CD4-positive, alpha-beta memory T cell (primary cell): ENCODE data around the gene SIDT2. TPM values are rescaled to one million over a fixed set of nuclear protein-coding genes. Genes with fewer than 3 reads are reported as not detected.

Experiments
- CTCF ChIA-PET: fragments of 350-600 bp; sonication (Branson Sonifier 250); formaldehyde crosslinking; loops from one replicate; lab custom pipeline; 2021; ENCODE audit warnings: inconsistent platforms; ENCODE audit not compliant: partially characterized antibody; lab: Charles Lee
- POLR2A ChIA-PET: fragments of 350-600 bp; sonication (Branson Sonifier 250); formaldehyde crosslinking; loops from one replicate; lab custom pipeline; 2021; ENCODE audit not compliant: partially characterized antibody; lab: Charles Lee
- DNase-seq, 5 donors: peaks; one replicate each; pipeline versions ENCODE4 v3.0.0 to v3.0.0-alpha.2; 2020 to 2022; ENCODE audit warnings: mixed read lengths in 1 of 5
- H3K27ac ChIP-seq: one replicate; pipeline ENCODE4 v1.7.0; 2013; ENCODE audit warnings: low read depth, low read length
- H3K27me3 ChIP-seq: 2 replicates; pipeline ENCODE4 v1.7.0; 2013; ENCODE audit warnings: mild to moderate bottlenecking, low read length, moderate library complexity; ENCODE audit not compliant: insufficient read depth
- H3K36me3 ChIP-seq: 2 replicates; pipeline ENCODE4 v1.7.0; 2013; ENCODE audit warnings: mild to moderate bottlenecking, low read length, moderate library complexity; ENCODE audit not compliant: insufficient read depth
- H3K4me1 ChIP-seq: 2 replicates; pipeline ENCODE4 v1.7.0; 2013; ENCODE audit warnings: mild to moderate bottlenecking, low read length, moderate library complexity; ENCODE audit not compliant: insufficient read depth
- H3K4me3 ChIP-seq, 2 donors: one replicate each; pipeline ENCODE4 v1.7.0; 2013; ENCODE audit warnings: low read length in 2 of 2, mild to moderate bottlenecking in 1 of 2
- H3K9me3 ChIP-seq, 2 donors: one replicate each; pipeline ENCODE4 v1.7.0; 2013; ENCODE audit warnings: low read length in 2 of 2, control low read depth in 1 of 2; ENCODE audit not compliant: control insufficient read depth in 1 of 2
- H3K27ac Mint-ChIP-seq, 7 donors: one replicate each; pipeline ENCODE4 v1.8.0; 2020 to 2021; ENCODE audit warnings: mixed read lengths in 7 of 7, mild to moderate bottlenecking in 6 of 7, inconsistent platforms in 3 of 7, moderate library complexity in 3 of 7
- H3K27me3 Mint-ChIP-seq, 2 donors: one replicate each; pipeline ENCODE4 v1.8.0; 2020 to 2021; ENCODE audit warnings: mixed read lengths in 2 of 2
- H3K36me3 Mint-ChIP-seq, 2 donors: one replicate each; pipeline ENCODE4 v1.8.0; 2020 to 2021; ENCODE audit warnings: mixed read lengths in 2 of 2, inconsistent platforms in 1 of 2, mild to moderate bottlenecking in 1 of 2
- H3K4me1 Mint-ChIP-seq, 4 donors: one replicate each; pipeline ENCODE4 v1.8.0; 2020 to 2021; ENCODE audit warnings: mixed read lengths in 4 of 4, mild to moderate bottlenecking in 1 of 4
- H3K4me3 Mint-ChIP-seq, 8 donors: one replicate each; pipeline ENCODE4 v1.8.0; 2020 to 2021; ENCODE audit warnings: mixed read lengths in 8 of 8, mild to moderate bottlenecking in 7 of 8, moderate library complexity in 6 of 8, inconsistent platforms in 3 of 8
- H3K9me3 Mint-ChIP-seq, 8 donors: one replicate each; pipeline ENCODE4 v1.8.0; 2020 to 2021; ENCODE audit warnings: mixed read lengths in 8 of 8, mild to moderate bottlenecking in 5 of 8, inconsistent platforms in 3 of 8, moderate library complexity in 1 of 8
- intact Hi-C: fragments of 100-400 bp; cut with micrococcal nuclease; formaldehyde crosslinking; loops from one replicate; pipeline ENCODE4 v1.15.1; 2023
- polyA plus RNA-seq, 2 donors: library from polyadenylated mRNA; unstranded; fragments of 300-500 nt; fragmentation: Illumina TruSeq; gene quantifications; one replicate each; pipeline ENCODE4 v1.2.3, GENCODE V29; 2021
- total RNA-seq, 2 experiments: library from RNA; stranded (reverse); gene quantifications; one replicate each; pipeline ENCODE4 v1.2.3, GENCODE V29; 2021

The SIDT2 gene
- total and polyA plus RNA-seq, 4 experiments from 2014 or later, result 2.1 to 67.3 (median 32.2) TPM

- H3K27ac Mint-ChIP-seq, result peak overlapping the region in 2 of 7 donors; percentile 2 to 73
- no peaks in the 10 kb centered on the region for H3K27me3 ChIP-seq
- peaks cover 70 to 92% of the 10 kb centered on the region in 2 donors for H3K36me3 Mint-ChIP-seq
These were observed 42.6 kb downstream of the SIDT2 start for GRCh38 chr11:117220999-117221774.

GRCh38 chr11:117221775-117222517 is 43.4 kb downstream of the SIDT2 start:
- H3K36me3 Mint-ChIP-seq, result peaks cover 74 to 93% of the 10 kb centered on the region in 2 donors
- peak overlapping the region in 4 of 7 donors; percentile 18 to 65 (median 42) for H3K27ac Mint-ChIP-seq
- no peak for DNase-seq
- peaks cover 9% of the 10 kb centered on the region for H3K4me1 ChIP-seq
- intact Hi-C loops, result no loop called here
- H3K9me3 ChIP-seq, result no peaks in the 10 kb centered on the region
- H3K9me3 Mint-ChIP-seq, result no peaks in the 10 kb centered on the region
- no peaks in the 10 kb centered on the region for H3K27me3 Mint-ChIP-seq
- POLR2A ChIA-PET, result interaction anchor here (3.9 kb wide), 1 partner anchor 9 kb away, joined by 26 read pairs; the partner anchor contains the start of gene PCSK7
- no peak overlapping the region for H3K27ac ChIP-seq
- H3K27me3 ChIP-seq, result no peaks in the 10 kb centered on the region
- no peak overlapping the region for H3K4me3 Mint-ChIP-seq
- H3K4me1 Mint-ChIP-seq, result peaks cover 6 to 18% (median 8%) of the 10 kb centered on the region in 4 donors
- CTCF ChIA-PET, result interaction anchor here (0.7 to 1.5 kb wide), 4 partner anchors 9 to 68 kb away, joined by 3 to 7 read pairs (median 3); partner anchors contain the start of gene PCSK7
- H3K4me3 ChIP-seq, result no peak overlapping the region
- H3K36me3 ChIP-seq, result peaks cover 93% of the 10 kb centered on the region

More at GRCh38 chr11:117220999-117221774, 42.6 kb downstream of the SIDT2 start:
- Histone ChIP-seq H3K4me3 (no peak overlapping the region), H3K36me3 (peaks cover 93% of the 10 kb centered on the region), H3K9me3 (no peaks in the 10 kb centered on the region), H3K27ac (no peak overlapping the region), H3K4me1 (peaks cover 2% of the 10 kb centered on the region)
- H3K9me3 Mint-ChIP-seq, result no peaks in the 10 kb centered on the region
- ChIA-PET CTCF (interaction anchor here (1.3 to 2.0 kb wide), 4 partner anchors 9 to 42 kb away, joined by 3 to 9 read pairs (median 6); partner anchors contain the start of genes PCSK7 and SIDT2), POLR2A (interaction anchor here (3.9 kb wide), 1 partner anchor 10 kb away, joined by 26 read pairs; the partner anchor contains the start of gene PCSK7)
- intact Hi-C loops, result no loop called here
- no peaks in the 10 kb centered on the region for H3K27me3 Mint-ChIP-seq
- DNase-seq, result no peak
- no peak overlapping the region for H3K4me3 Mint-ChIP-seq
- H3K4me1 Mint-ChIP-seq, result peaks cover under 1 to 10% (median 3%) of the 10 kb centered on the region in 4 donors

GRCh38 chr11:117222991-117223740 is 44.6 kb downstream of the SIDT2 start:
- Histone ChIP-seq H3K4me3 (no peak overlapping the region), H3K9me3 (no peaks in the 10 kb centered on the region), H3K27ac (no peak overlapping the region), H3K4me1 (peaks cover 16% of the 10 kb centered on the region), H3K27me3 (no peaks in the 10 kb centered on the region), H3K36me3 (peaks cover 92% of the 10 kb centered on the region)
- Mint-ChIP-seq H3K4me1 (peaks cover 9 to 26% (median 14%) of the 10 kb centered on the region in 4 donors), H3K27ac (peak overlapping the region in 1 of 7 donors; percentile 36), H3K9me3 (no peaks in the 10 kb centered on the region), H3K27me3 (no peaks in the 10 kb centered on the region), H3K36me3 (peaks cover 73 to 91% of the 10 kb centered on the region in 2 donors), H3K4me3 (no peak overlapping the region)
- intact Hi-C loops, result no loop called here
- CTCF ChIA-PET, result interaction anchor here (1.0 kb wide), 1 partner anchor 387 kb away, joined by 3 read pairs; no protein-coding TSS in a partner anchor
- POLR2A ChIA-PET, result no interaction called here
- DNase-seq, result no peak

GRCh38 chr11:117223741-117224689 is 45.5 kb downstream of the SIDT2 start:
- intact Hi-C loops, result no loop called here
- no peak for DNase-seq
- Histone ChIP-seq H3K27me3 (no peaks in the 10 kb centered on the region), H3K36me3 (peaks cover 91% of the 10 kb centered on the region), H3K27ac (no peak overlapping the region), H3K4me1 (peaks cover 24% of the 10 kb centered on the region), H3K4me3 (no peak overlapping the region), H3K9me3 (no peaks in the 10 kb centered on the region)
- Mint-ChIP-seq H3K9me3 (no peaks in the 10 kb centered on the region), H3K4me3 (peak overlapping the region in 1 of 8 donors; percentile 20), H3K27me3 (no peaks in the 10 kb centered on the region), H3K27ac (peak overlapping the region in 3 of 7 donors; percentile 41 to 57 (median 42)), H3K4me1 (peaks cover 14 to 35% (median 19%) of the 10 kb centered on the region in 4 donors), H3K36me3 (peaks cover 69 to 90% of the 10 kb centered on the region in 2 donors)
- ChIA-PET CTCF (interaction anchor here (1.0 to 4.2 kb wide), 4 partner anchors 9 to 491 kb away, joined by 3 to 30 read pairs (median 6); no protein-coding TSS in a partner anchor), POLR2A (interaction anchor here (1.0 to 4.1 kb wide), 2 partner anchors 45 to 104 kb away, joined by 5 to 24 read pairs; partner anchors contain the start of genes CEP164 and SIDT2)

- H3K9me3 ChIP-seq, result no peaks in the 10 kb centered on the region
- Mint-ChIP-seq H3K9me3 (no peaks in the 10 kb centered on the region), H3K27me3 (no peaks in the 10 kb centered on the region), H3K4me3 (no peak overlapping the region), H3K4me1 (peaks cover 26 to 51% (median 32%) of the 10 kb centered on the region in 4 donors), H3K27ac (peak overlapping the region in 2 of 7 donors; percentile 15 to 29), H3K36me3 (peaks cover 65 to 89% of the 10 kb centered on the region in 2 donors)
- peaks cover 39% of the 10 kb centered on the region for H3K4me1 ChIP-seq
- ChIA-PET POLR2A (interaction anchor here (0.6 to 4.1 kb wide), 3 partner anchors 12 to 369 kb away, joined by 3 to 24 read pairs (median 8); partner anchors contain the start of gene SIDT2), CTCF (interaction anchor here (0.7 to 4.2 kb wide), 20 partner anchors 11 to 435 kb away, joined by 3 to 48 read pairs (median 8); partner anchors contain the start of genes APOA5, BACE1, CEP164 and SIDT2)
- peaks cover 88% of the 10 kb centered on the region for H3K36me3 ChIP-seq
- DNase-seq, result no peak
- H3K4me3 ChIP-seq, result no peak overlapping the region
- no peaks in the 10 kb centered on the region for H3K27me3 ChIP-seq
- H3K27ac ChIP-seq, result no peak overlapping the region
- intact Hi-C loops, result loop anchor here (1.0 kb wide), 5 partner anchors 47 to 493 kb away; partner anchors contain the start of genes APOA5 and SIDT2
These were observed 47.1 kb downstream of the SIDT2 start for GRCh38 chr11:117225553-117226170.
